ENCODE results near the gene RHBDL2. TPM values are rescaled to one million over a fixed set of nuclear protein-coding genes. Genes with fewer than 3 reads are reported as not detected.
"Not testable (repeated sequence)": the region's sequence is repeated elsewhere in the genome, so short reads cannot be mapped to it uniquely, and the experiment has no call there.

Gene RHBDL2, protein sequence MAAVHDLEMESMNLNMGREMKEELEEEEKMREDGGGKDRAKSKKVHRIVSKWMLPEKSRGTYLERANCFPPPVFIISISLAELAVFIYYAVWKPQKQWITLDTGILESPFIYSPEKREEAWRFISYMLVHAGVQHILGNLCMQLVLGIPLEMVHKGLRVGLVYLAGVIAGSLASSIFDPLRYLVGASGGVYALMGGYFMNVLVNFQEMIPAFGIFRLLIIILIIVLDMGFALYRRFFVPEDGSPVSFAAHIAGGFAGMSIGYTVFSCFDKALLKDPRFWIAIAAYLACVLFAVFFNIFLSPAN
- 1.1 TPM for total RNA-seq
- long read RNA-seq, partial matches to known transcripts, result 0 of 12 reads
- long read RNA-seq, other reads (novel, unspliced or antisense), result 10 of 12 reads

- DNase-seq (ENCODE audit: low spot score), result no peak
These were observed at the start of gene RHBDL2 for GRCh38 chr1:38941527-38942019. RHBDL2 (minus strand) TSS chr1:38941830; CDS start chr1:38919212, 22,618 bp downstream.

DNA sequence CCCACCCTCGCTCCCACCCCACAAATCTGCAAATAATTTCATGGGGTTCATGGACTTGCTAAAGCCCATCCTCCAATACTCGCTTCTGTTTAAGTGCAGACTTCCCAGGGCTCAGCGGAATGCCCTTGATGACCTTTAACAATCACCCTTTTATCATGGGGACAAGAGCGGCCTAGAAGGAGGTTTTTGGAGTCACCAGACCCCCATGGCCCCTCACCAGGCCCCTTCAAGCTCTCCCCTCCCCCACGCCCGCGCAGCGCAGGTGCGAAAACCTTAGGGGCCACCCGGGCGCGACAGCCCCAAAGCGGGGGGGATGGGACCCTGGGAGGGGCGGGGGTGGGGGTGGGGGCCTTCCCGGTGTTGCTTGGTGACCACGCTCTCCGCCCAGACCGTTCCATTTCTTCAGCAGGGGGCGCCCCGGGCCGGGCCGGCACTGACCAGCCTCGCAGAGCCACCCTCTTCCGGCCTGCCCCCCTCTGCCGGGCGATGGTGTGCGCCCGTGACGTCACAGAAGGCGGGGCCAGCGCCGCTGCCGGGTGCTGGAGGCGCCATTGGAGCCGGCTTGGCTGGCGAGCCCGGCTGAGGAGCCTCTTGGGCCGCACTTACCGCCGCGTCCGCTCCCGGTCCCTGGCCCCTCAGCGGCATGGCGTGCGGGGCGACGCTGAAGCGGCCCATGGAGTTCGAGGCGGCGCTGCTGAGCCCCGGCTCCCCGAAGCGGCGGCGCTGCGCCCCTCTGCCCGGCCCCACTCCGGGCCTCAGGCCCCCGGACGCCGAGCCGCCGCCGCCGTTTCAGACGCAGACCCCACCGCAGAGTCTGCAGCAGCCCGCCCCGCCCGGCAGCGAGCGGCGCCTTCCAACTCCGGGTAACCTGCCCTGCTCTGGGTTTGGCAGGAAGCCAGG lies 49.4 kb upstream of the RHBDL2 start, which contains the start of gene AKIRIN1:
AKIRIN1 (plus strand) TSS at position 539 of the 900 bp plus-strand sequence; CDS start at position 644, 105 bp downstream.
- peak; percentile 100 for DNase-seq (ENCODE audit: low spot score)

GRCh38 chr1:38990386-38990737 lies 48.7 kb upstream of the RHBDL2 start:
- DNase-seq (ENCODE audit: low spot score), result no peak

GRCh38 chr1:38989979-38990378 lies 48.3 kb upstream of the RHBDL2 start:
- no peak for DNase-seq (ENCODE audit: low spot score)

- not testable (repeated sequence) for DNase-seq (ENCODE audit: low spot score)
These were observed 37.8 kb upstream of the RHBDL2 start for GRCh38 chr1:38979380-38979779.

DNA sequence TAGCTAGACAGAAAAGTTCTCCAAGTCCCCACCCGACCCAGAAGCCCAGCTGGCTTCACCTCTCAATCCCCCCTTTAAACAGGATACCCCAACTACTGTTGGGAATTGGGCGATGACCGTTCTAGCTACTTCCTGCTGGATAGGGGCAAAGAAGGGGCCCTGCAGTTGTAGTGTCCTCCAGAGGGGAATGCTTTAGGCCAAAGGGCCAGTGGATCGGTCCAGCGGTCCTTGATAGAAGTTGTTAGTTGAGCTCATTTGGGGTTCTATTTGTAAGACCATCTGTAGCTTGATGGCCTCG lies 36.6 kb upstream of the RHBDL2 start:
- not testable (repeated sequence) for DNase-seq (ENCODE audit: low spot score)

DNA sequence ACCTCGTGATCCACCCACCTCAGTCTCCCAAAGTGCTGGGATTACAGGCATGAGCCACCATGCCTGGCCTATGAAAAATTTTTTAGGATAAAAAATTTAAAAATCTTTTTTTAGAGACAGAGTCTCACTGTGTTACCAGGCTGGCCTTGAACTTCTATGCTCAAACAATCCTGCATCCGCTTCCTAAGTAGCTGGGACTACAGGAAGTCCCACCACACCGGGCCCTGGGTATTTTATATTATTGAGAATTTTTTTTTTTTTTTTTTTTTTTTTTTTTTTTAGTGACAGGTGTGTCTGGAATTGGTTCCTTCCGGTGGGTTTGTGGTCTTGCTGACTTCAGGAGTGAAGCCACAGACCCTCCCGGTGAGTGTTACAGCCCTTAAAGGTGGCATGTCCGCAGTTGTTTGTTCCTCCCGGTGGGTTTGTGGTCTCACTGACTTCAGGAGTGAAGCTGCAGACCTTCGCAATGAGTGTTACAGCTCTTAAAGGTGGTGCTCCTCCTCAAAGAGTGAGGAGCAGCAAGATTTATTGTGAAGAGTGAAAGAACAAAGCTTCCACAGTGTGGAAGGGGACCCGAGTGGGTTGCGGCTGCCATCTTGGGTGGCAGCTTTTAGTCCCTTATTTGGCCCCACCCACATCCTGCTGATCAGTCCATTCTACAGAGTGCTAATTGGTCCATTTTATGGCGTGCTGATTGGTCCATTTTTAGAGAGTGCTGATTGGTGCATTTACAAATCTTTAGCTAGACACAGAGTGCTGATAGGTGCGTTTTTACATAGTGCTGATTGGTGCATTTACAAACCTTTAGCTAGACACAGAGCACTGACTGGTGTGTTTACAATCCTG lies 36.0 kb upstream of the RHBDL2 start:
- DNase-seq (ENCODE audit: low spot score), result not testable (repeated sequence)

DNA sequence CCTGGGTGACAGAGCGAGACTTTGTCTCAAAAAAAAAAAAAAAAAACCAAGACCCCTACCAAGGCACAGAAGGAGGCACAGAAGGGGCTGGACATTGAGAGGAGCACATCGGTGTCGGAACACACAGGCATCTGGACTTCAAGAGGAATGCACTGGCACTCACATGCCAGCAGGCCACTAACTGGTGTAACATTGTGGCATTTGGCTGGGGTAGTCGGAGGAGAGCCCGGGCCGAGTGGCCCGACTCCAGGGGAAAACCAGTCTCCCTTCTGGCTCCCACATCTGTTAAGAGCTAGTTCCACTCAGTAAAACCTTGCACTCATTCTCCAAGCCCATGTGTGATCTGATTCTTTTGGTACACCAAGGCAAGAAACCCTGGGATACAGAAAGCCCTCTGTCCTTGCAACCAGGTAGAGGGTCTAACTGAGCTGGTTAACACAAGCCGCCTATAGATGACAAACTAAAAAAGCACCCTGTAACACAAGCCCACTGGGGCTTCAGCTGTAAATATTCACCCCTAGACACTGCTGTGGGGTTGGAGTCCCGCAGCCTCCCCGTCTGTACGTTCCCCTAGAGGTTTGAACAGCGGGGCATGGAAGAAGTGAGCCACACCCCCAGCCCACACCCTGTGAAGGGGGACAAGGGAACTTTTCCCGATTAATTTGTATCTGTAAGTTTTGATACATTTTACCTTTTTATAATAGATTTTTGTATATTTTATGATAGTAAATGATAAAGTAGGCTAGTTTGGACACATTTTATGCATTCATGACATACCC lies 32.2 kb upstream of the RHBDL2 start:
- DNase-seq (ENCODE audit: low spot score), result peak; percentile 43

DNA sequence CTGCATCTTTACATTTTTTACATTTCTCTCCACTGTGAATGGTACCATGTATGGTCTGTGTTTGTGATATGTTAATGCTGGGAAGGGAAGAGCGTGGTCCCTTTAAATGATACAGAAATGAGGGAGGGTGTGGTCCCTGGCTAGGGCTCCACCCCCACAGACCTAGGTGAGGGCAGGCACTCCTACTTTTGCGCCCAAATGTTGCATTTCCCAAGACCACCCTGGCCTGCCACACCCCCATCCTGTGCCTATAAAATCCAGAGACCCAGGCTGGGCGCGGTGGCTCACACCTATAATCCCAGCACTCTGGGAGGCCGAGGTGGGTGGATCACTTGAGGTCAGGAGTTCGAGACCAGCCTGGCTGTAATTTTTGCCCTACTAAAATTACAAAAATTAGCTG lies 31.5 kb upstream of the RHBDL2 start:
- DNase-seq (ENCODE audit: low spot score), result not testable (repeated sequence)

- DNase-seq (ENCODE audit: low spot score), result no peak
These were observed 22.5 kb upstream of the RHBDL2 start for GRCh38 chr1:38964140-38964548.

DNA sequence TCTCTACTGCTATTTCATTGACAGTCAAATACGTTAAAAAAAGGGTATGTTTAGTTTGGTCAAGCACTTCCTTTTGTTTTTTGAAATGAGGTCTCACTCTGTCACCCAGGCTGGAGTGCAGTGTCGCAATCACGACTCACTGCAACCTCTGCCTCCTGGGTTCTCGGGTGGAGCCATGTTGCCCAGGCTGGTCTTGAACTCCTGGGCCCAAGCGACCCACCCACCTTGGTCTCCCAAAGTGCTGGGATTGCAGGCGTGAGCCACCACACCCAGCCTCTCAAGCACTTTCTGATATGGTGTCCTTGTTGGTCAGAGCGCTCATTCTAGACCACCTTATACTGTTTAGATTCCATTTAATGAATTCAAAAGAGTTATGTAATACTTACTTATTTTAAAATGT lies 20.9 kb upstream of the RHBDL2 start:
- no peak for DNase-seq (ENCODE audit: low spot score)

GRCh38 chr1:38962113-38962512 lies 20.5 kb upstream of the RHBDL2 start:
- DNase-seq (ENCODE audit: low spot score), result no peak

- no peak for DNase-seq (ENCODE audit: low spot score)
These were observed 17.3 kb upstream of the RHBDL2 start for GRCh38 chr1:38958967-38959366.

DNA sequence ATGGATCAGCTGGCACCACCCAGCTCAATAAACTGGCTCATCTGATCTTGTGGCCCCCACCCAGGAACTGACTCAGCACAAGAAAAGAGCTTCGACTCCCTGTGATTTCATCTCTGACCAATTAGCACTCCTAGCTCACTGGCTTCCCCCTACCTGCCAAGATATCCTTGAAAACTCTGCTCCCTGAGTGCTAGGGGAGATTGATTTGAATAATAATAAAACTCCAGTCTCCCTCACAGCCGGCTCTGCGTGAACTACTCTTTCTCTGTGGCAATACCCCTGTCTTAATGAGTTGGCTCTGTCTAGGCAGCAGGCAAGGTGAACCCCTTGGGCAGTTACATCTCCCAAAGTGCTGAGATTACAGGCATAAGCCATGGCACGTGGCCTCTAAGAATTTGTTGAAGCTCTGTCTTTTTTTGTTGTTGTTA lies 11.8 kb upstream of the RHBDL2 start:
- DNase-seq (ENCODE audit: low spot score), result no peak

- DNase-seq (ENCODE audit: low spot score), result no peak
These were observed 8.9 kb upstream of the RHBDL2 start for GRCh38 chr1:38950553-38950952.

GRCh38 chr1:38944547-38944946 lies 2.9 kb upstream of the RHBDL2 start:
- DNase-seq (ENCODE audit: low spot score), result no peak

DNA sequence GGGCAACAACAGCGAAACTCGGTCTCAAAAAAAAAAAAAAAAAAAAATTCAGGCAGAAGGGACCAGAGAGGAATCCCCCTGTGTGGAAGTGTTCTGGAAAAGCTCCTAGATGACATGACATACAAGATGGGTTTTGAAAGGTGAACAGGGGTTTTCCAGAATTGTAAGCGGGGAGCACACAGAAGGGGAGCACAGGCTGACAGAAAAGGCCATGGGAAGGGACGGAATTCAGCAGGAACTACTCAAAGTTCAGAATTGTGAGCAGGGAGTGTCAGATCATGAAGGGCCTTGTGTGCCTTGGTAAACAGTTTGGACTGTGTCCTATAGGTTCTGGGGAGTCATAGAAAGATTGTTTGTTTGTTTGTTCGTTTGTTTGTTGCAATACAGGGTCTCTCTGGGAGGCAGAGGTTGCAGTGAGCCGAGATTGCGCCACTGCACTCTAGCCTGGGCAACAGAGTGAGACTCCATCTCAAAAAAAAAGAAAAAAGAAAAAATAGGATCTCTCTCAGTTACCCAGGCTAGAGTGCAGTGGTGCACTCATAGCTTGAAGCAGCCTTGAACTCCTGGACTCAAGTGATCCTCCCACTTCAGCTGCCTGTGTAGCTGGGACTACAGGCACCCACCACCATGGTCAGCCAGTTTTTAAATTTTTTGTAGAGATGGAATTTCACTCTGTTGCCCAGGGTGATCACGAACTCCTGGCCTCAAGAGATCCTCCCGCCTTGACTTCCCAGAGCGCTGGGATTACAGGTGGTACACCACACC lies 1.2 kb upstream of the RHBDL2 start:
- no peak for DNase-seq (ENCODE audit: low spot score)

GRCh38 chr1:38941093-38941492 lies 537 bp downstream of the RHBDL2 start:
- DNase-seq (ENCODE audit: low spot score), result no peak

GRCh38 chr1:38940339-38941047 lies 1.1 kb downstream of the RHBDL2 start:
- DNase-seq (ENCODE audit: low spot score), result no peak
